Right lobe of liver (tissue), 6 donors: ENCODE measurements around the gene IL13. TPM values are rescaled to one million over a fixed set of nuclear protein-coding genes. Genes with fewer than 3 reads are reported as not detected.

Experiments used
- ATAC-seq, 4 donors: fragments of 200-7000 bp; cut with Tn5 transposase; one replicate each; pipeline ENCODE4 v1.9.1; 2020; ENCODE audit warnings: mild to moderate bottlenecking in 4 of 4, moderate library complexity in 4 of 4
- DNase-seq, 3 donors: peaks; one replicate each; pipeline ENCODE4 v3.0.0-alpha.2; 2020
- H3K27ac ChIP-seq, 3 donors: fragments of 200-600 bp; one replicate each; pipeline ENCODE4 v1.8.0; 2022
- H3K27me3 ChIP-seq, 2 donors: fragments of 200-600 bp; one replicate each; pipeline ENCODE4 v1.8.0; 2022
- H3K36me3 ChIP-seq, 4 donors: fragments of 200-600 bp; sonication (generic) in 1 of 4; one replicate each; pipeline versions ENCODE4 v1.5.1 to v1.8.0; 2017 to 2022; ENCODE audit warnings: control low read depth in 1 of 4
- H3K4me1 ChIP-seq, 4 donors: fragments of 200-600 bp; sonication (generic) in 1 of 4; one replicate each; pipeline versions ENCODE4 v1.5.1 to v1.8.0; 2017 to 2022; ENCODE audit warnings: control low read depth in 1 of 4
- H3K4me3 ChIP-seq, 3 donors: fragments of 200-600 bp; one replicate each; pipeline ENCODE4 v1.8.0; 2022
- H3K9me3 ChIP-seq, 4 donors: fragments of 200-600 bp; sonication (generic) in 1 of 4; one replicate each; pipeline versions ENCODE4 v1.5.1 to v1.8.0; 2017 to 2022; ENCODE audit warnings: control low read depth in 1 of 4
- CTCF ChIP-seq, 4 donors: fragments of 200-600 bp in 3 of 4; fragments of 450-650 bp in 1 of 4; IDR thresholded peaks; one replicate each; pipeline versions ENCODE4 v1.5.1 to v1.8.0; 2016 to 2022; ENCODE audit warnings: antibody characterized with exemption in 4 of 4, mild to moderate bottlenecking in 2 of 4
- POLR2A ChIP-seq: fragments of 450-650 bp; IDR thresholded peaks from one replicate; pipeline ENCODE4 v1.6.1; 2017; ENCODE audit warnings: antibody characterized with exemption, mild to moderate bottlenecking
- WGBS: methylation state at CpG from one replicate; pipeline ENCODE4 v1.1.6; 2018; ENCODE audit warnings: low coverage, low lambda C conversion rate; ENCODE audit not compliant: insufficient coverage; ENCODE audit errors: missing lambda C conversion rate; 5-methylcytosine and 5-hydroxymethylcytosine counted together
- intact Hi-C, 2 donors: fragments of 100-400 bp; cut with DNase I; formaldehyde crosslinking; loops; one replicate each; pipeline versions ENCODE4 v1.11.2 to v1.14.1; 2022
- total RNA-seq, 6 experiments: library from RNA; depleted of rRNA in 2 of 6; stranded (reverse); fragments of >200 nt in 2 of 6; fragmentation: NEBNext Ultra II Directional in 3 of 6; extraction: Animal tissue kit (Norgen Biotek cat#: 25700) in 3 of 6; gene quantifications; one replicate each; pipeline versions ENCODE4 v1.1.0 to v1.2.4, GENCODE V29; 2016 to 2023
- donor health status: DM: no; HTN: yes; CAD: no.
- donor health status: DM: no; HTN: no; CAD: no.
- donor health status: DM: no; HTN: no; CAD: no.
- donor health status: DM: no; HTN: yes; CAD: no.
- donor health status: DM: no; HTN: yes; CAD: no.

The IL13 gene
- total RNA-seq, 6 experiments from 2014 or later: 0.26 TPM; not detected in 5

GRCh38 chr5:132665574-132666080 lies 7.7 kb downstream of the IL13 start:
- Histone ChIP-seq H3K27me3 (no peaks in the 10 kb centered on the region), H3K4me1 (no peaks in the 10 kb centered on the region), H3K4me3 (no peak overlapping the region), H3K36me3 (no peaks in the 10 kb centered on the region), H3K27ac (no peak overlapping the region), H3K9me3 (no peaks in the 10 kb centered on the region)
- DNase-seq (no peak), ATAC-seq (no peak)
- TF ChIP-seq POLR2A (no peak), CTCF (IDR thresholded peaks at IDR 0.05) (no peak)
- intact Hi-C loops: no loop called here
- 86% methylated on average over 21 of the region's 21 CpGs for WGBS

- Histone ChIP-seq H3K36me3 (no peaks in the 10 kb centered on the region), H3K4me1 (no peaks in the 10 kb centered on the region), H3K27me3 (no peaks in the 10 kb centered on the region), H3K27ac (no peak overlapping the region), H3K4me3 (no peak overlapping the region), H3K9me3 (no peaks in the 10 kb centered on the region)
- no peak for TF ChIP-seq CTCF (IDR thresholded peaks at IDR 0.05)
- TF ChIP-seq POLR2A: no peak
- ATAC-seq (no peak), DNase-seq (no peak)
- intact Hi-C loops: no loop called here
- WGBS: 85% methylated on average over 6 of the region's 16 CpGs
Measured at GRCh38 chr5:132666310-132667123, 8.5 kb downstream of the IL13 start.

DNA sequence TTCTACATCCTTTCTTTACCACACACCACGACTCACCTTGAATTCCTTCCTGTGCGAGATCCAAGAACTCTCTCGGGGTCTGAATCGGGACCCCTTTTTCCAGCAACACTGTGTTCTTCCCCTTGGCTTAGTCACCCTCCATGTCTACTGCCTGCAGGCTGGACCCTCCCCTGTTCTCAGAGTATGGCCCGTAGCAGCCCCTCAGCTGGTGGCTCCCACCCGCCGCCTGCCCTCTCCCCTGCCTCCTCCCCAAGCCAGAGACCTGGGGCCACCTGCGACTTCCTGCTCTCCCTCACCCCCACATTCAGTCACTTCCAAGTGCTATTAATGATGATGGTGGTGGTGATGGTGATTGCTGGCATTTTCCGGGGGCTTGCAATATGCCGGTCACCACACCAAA lies 9.3 kb downstream of the IL13 start:
- H3K4me3 ChIP-seq: no peak overlapping the region
- intact Hi-C loops: no loop called here
- H3K27me3 ChIP-seq: no peaks in the 10 kb centered on the region
- H3K9me3 ChIP-seq: no peaks in the 10 kb centered on the region
- WGBS: 78% methylated on average over 7 of the region's 10 CpGs
- no peak for ATAC-seq
- no peak for DNase-seq
- TF ChIP-seq POLR2A (no peak), CTCF (IDR thresholded peaks at IDR 0.05) (no peak)
- H3K27ac ChIP-seq: no peak overlapping the region
- no peaks in the 10 kb centered on the region for H3K36me3 ChIP-seq
- no peaks in the 10 kb centered on the region for H3K4me1 ChIP-seq

GRCh38 chr5:132667761-132668705 lies 10.1 kb downstream of the IL13 start:
- H3K27ac ChIP-seq: no peak overlapping the region
- ATAC-seq (no peak), DNase-seq (no peak)
- H3K9me3 ChIP-seq: no peaks in the 10 kb centered on the region
- no peak for TF ChIP-seq POLR2A
- no peak for TF ChIP-seq CTCF (IDR thresholded peaks at IDR 0.05)
- no peaks in the 10 kb centered on the region for H3K36me3 ChIP-seq
- no peak overlapping the region for H3K4me3 ChIP-seq
- H3K27me3 ChIP-seq: no peaks in the 10 kb centered on the region
- WGBS: 76% methylated on average over 9 of the region's 22 CpGs
- intact Hi-C loops: no loop called here
- no peaks in the 10 kb centered on the region for H3K4me1 ChIP-seq
